ENCODE data around the gene ABR. TPM values are rescaled to one million over a fixed set of nuclear protein-coding genes. Genes with fewer than 3 reads are reported as not detected.

Gene ABR
- total and polyA plus RNA-seq, 2 of the 8 experiments (the other 6 are each of a cell fraction or from before 2014, with no cell fraction given), result 44.8 to 47.2 TPM

GRCh38 chr17:1126250-1126797 is 53.5 kb downstream of the ABR start:
- Histone ChIP-seq H2BK120ac (replicated peaks; ENCODE audit: low read depth, low read length) (no peak overlapping the region), H4K91ac (replicated peaks; ENCODE audit: insufficient read length, low read length) (no peak overlapping the region), H2BK5ac (ENCODE audit: low read depth, low read length) (no peak overlapping the region; the same call in 1 of the 2 replicates), H3K4ac (replicated peaks; ENCODE audit: insufficient read length, low read depth, low read length) (no peak overlapping the region), H3K23ac (ENCODE audit: insufficient read length) (no peak overlapping the region), H3K36me3 (ENCODE audit: control insufficient read depth in 2 of 4, insufficient read depth in 4 of 4, low read length in 3 of 4) (no peaks in the 10 kb centered on the region), H3K27me3 (replicated peaks in 1 of 4; ENCODE audit: control insufficient read depth in 3 of 4, extremely low read depth in 1 of 4, insufficient read depth in 3 of 4, low read length in 3 of 4) (peaks cover 0 to 2% (median 0%) of the 10 kb centered on the region in 4 experiments; a peak in 1 of 7 replicates), H2BK12ac (ENCODE audit: low read depth, low read length) (no peak overlapping the region), H3K9ac (replicated peaks in 1 of 4; ENCODE audit: extremely low read depth in 1 of 4, low read depth in 3 of 4, low read length in 3 of 4) (no peak overlapping the region), H4K8ac (ENCODE audit: extremely low read depth, insufficient read depth, low read length) (no peak overlapping the region), H2BK20ac (ENCODE audit: low read length) (no peak overlapping the region), H3K23me2 (ENCODE audit: low read depth, low read length) (no peaks in the 10 kb centered on the region), H3K4me2 (ENCODE audit: insufficient read depth in 1 of 2, low read depth in 2 of 2, low read length in 2 of 2) (no peak overlapping the region), H4K5ac (ENCODE audit: insufficient read length, low read depth, low read length) (no peak overlapping the region), H3K9me3 (ENCODE audit: insufficient read depth in 2 of 2, low read depth in 1 of 2, low read length in 1 of 2) (no peaks in the 10 kb centered on the region), H3K14ac (ENCODE audit: insufficient read length) (no peak overlapping the region), H2AK5ac (ENCODE audit: low read depth, low read length) (no peak overlapping the region), H3K56ac (replicated peaks; ENCODE audit: insufficient read length, low read depth, low read length) (no peak overlapping the region), H3K79me2 (ENCODE audit: control insufficient read depth in 1 of 2, insufficient read depth in 2 of 2, low read length in 2 of 2) (no peaks in the 10 kb centered on the region), H2BK15ac (ENCODE audit: low read length) (no peak overlapping the region), H2AFZ (ENCODE audit: low read length) (no peak overlapping the region), H3K4me1 (replicated peaks in 1 of 4; ENCODE audit: control insufficient read depth in 3 of 4, insufficient read depth in 4 of 4, low read length in 3 of 4) (peaks cover 0 to 7% (median 4%) of the 10 kb centered on the region in 4 experiments; a peak in 5 of 7 replicates), H3K4me3 (ENCODE audit: extremely low read depth in 1 of 4, insufficient read depth in 2 of 4, low read depth in 3 of 4, low read length in 4 of 4) (no peak overlapping the region), H3K79me1 (ENCODE audit: low read depth, low read length) (0 out of 2 replicates have a peak, but pooled peaks cover 2% of the 10 kb centered on the region), H3K18ac (ENCODE audit: extremely low read depth, low read length) (no peak overlapping the region), H3K27ac (ENCODE audit: low read depth, low read length) (no peak overlapping the region), H4K20me1 (replicated peaks in 1 of 2; ENCODE audit: control insufficient read depth in 1 of 2, insufficient read depth in 2 of 2, low read length in 2 of 2) (peaks cover 3 to 4% of the 10 kb centered on the region in 2 experiments)
- ChIA-PET POLR2A (ENCODE audit: partially characterized antibody) (interaction anchor here (1.1 kb wide), 1 partner anchor 11 kb away, joined by 3 read pairs; no protein-coding TSS in a partner anchor), CTCF (ENCODE audit: partially characterized antibody) (interaction anchor here (0.5 to 8.5 kb wide), 5 partner anchors 10 to 55 kb away, joined by 3 to 178 read pairs (median 4); no protein-coding TSS in a partner anchor)
- no peak for TF ChIP-seq KDM5A (IDR thresholded peaks at IDR 0.05; ENCODE audit: low read length)
- TF ChIP-seq SRF (IDR thresholded peaks at IDR 0.05; ENCODE audit: low read depth, low read length), result no peak
- no peak for TF ChIP-seq KDM1A (IDR thresholded peaks at IDR 0.05; ENCODE audit: borderline replicate concordance, low read length)
- no peak for TF ChIP-seq GABPA (IDR thresholded peaks at IDR 0.05; ENCODE audit: borderline replicate concordance, insufficient read depth, low read length)
- TF ChIP-seq CTBP2 (IDR thresholded peaks at IDR 0.05; ENCODE audit: borderline replicate concordance, insufficient read depth, insufficient read length, low read length), result no peak
- no peak for TF ChIP-seq CHD1 (IDR thresholded peaks at IDR 0.05; ENCODE audit: low read depth, low read length)
- 94% methylated on average over 23 of the region's 26 CpGs; no CpG with 5 or more reads in 1 of the 2 experiments for WGBS, 2 experiments (ENCODE audit: extremely low coverage in 1 of 2, insufficient coverage in 1 of 2, insufficient read length in 1 of 2, insufficient replicate concordance in 2 of 2, low coverage in 1 of 2, low lambda C conversion rate in 2 of 2, missing lambda C conversion rate in 1 of 2)
- no peak for FAIRE-seq
- no peak for DNase-seq (ENCODE audit: low read depth in 1 of 2, low spot score in 2 of 2)
